HepG2 (cell line): ENCODE results near the gene TEX22. TPM values are rescaled to one million over a fixed set of nuclear protein-coding genes. Genes with fewer than 3 reads are reported as not detected.

Source experiments
- CREB1 ChIP-seq, 2 experiments: fragments of 450-650 bp in 1 of 2; IDR thresholded peaks; 2 replicates each; pipeline ENCODE4 v1.6.1; 2016 to 2017; ENCODE audit warnings: control low read depth in 1 of 2, mild to moderate bottlenecking in 1 of 2, missing compliant biosample characterization in 1 of 2, missing genetic modification characterization in 1 of 2
- DMAP1 ChIP-seq: IDR thresholded peaks from 2 replicates; pipeline ENCODE4 v1.6.1; 2016
- ELF4 ChIP-seq: sonication (generic); formaldehyde crosslinking; IDR thresholded peaks from 2 replicates; pipeline ENCODE4 v1.5.0; 2020; ENCODE audit warnings: missing genetic modification reagents, mild to moderate bottlenecking, moderate library complexity, borderline replicate concordance
- FOXP1 ChIP-seq, 2 experiments: fragments of 450-650 bp in 1 of 2; IDR thresholded peaks; 2 replicates each; pipeline ENCODE4 v1.6.1; 2017 to 2018; ENCODE audit warnings: antibody characterized with exemption in 1 of 2
- NR2C2 ChIP-seq: sonication (generic); formaldehyde crosslinking; IDR thresholded peaks from 2 replicates; pipeline ENCODE4 v1.4.0; 2020; ENCODE audit warnings: missing genetic modification reagents, mild to moderate bottlenecking, moderate library complexity, borderline replicate concordance
- PBX2 ChIP-seq: IDR thresholded peaks from 2 replicates; pipeline ENCODE4 v1.6.1; 2016; ENCODE audit warnings: control low read depth
- SSRP1 ChIP-seq: IDR thresholded peaks from 2 replicates; pipeline ENCODE4 v1.6.1; 2016; ENCODE audit warnings: control low read depth
- THRA ChIP-seq: sonication (generic); formaldehyde crosslinking; IDR thresholded peaks from 2 replicates; pipeline ENCODE4 v1.4.0; 2020; ENCODE audit warnings: missing genetic modification reagents, borderline replicate concordance
- ZBTB14 ChIP-seq: sonication (generic); formaldehyde crosslinking; IDR thresholded peaks from 2 replicates; pipeline ENCODE4 v1.4.0; 2020; ENCODE audit warnings: missing genetic modification reagents
- ZKSCAN1 ChIP-seq: fragments of 150-350 bp; IDR thresholded peaks from 2 replicates; pipeline ENCODE4 v1.6.1; 2014; ENCODE audit warnings: low read length
- ZNF446 ChIP-seq: sonication (generic); formaldehyde crosslinking; IDR thresholded peaks from 2 replicates; pipeline ENCODE4 v1.5.0; 2020; ENCODE audit warnings: mild to moderate bottlenecking, missing genetic modification reagents
- ZNF512B ChIP-seq: sonication (generic); formaldehyde crosslinking; IDR thresholded peaks from 2 replicates; pipeline ENCODE4 v1.5.1; 2020; ENCODE audit warnings: missing genetic modification reagents, mild to moderate bottlenecking, borderline replicate concordance
- ZNF574 ChIP-seq: sonication (generic); formaldehyde crosslinking; IDR thresholded peaks from 2 replicates; pipeline ENCODE4 v1.4.0; 2020; ENCODE audit warnings: missing genetic modification reagents
- ZNF710 ChIP-seq: sonication (generic); formaldehyde crosslinking; IDR thresholded peaks from 2 replicates; pipeline ENCODE4 v1.5.0; 2020; ENCODE audit warnings: mild to moderate bottlenecking, missing genetic modification reagents, borderline replicate concordance
- ZNF777 ChIP-seq: sonication (generic); formaldehyde crosslinking; IDR thresholded peaks from 2 replicates; pipeline ENCODE4 v1.4.0; 2020; ENCODE audit warnings: missing genetic modification reagents
- ZSCAN25 ChIP-seq: sonication (generic); formaldehyde crosslinking; IDR thresholded peaks from 2 replicates; pipeline ENCODE4 v1.8.0; 2022; ENCODE audit warnings: mild to moderate bottlenecking, missing genetic modification reagents
- polyA plus RNA-seq, 8 experiments: library from polyadenylated mRNA; depleted of rRNA in 3 of 8; stranded (reverse) in 7 of 8; unstranded in 1 of 8; fragments of >200 nt; fragmentation: Illumina TruSeq in 4 of 8; extraction: Trizol in 4 of 8; gene quantifications; 2 replicates each; pipeline versions ENCODE4 v1.2.1 to v1.2.3, GENCODE V29; 2011 to 2016; ENCODE audit warnings: low read depth in 4 of 8, missing spikeins in 1 of 8, mixed read lengths in 1 of 8; ENCODE audit not compliant: insufficient read depth in 1 of 8
- total RNA-seq, 5 experiments: library from RNA; depleted of rRNA; stranded (reverse); fragments of >200 nt; fragmentation: Illumina TruSeq; extraction: Trizol; gene quantifications; 2 replicates each; pipeline ENCODE4 v1.2.3, GENCODE V29; 2016; ENCODE audit warnings: low read depth in 1 of 5

The TEX22 gene
- total and polyA plus RNA-seq, 2 of the 13 experiments (the other 11 are each of a cell fraction or from before 2014, with no cell fraction given): 0.07 to 0.27 TPM

- TF ChIP-seq THRA (CRISPR knock-in tag) (0 out of 2 replicates have a peak, but pooled peaks have one; percentile 18), ZSCAN25 (CRISPR knock-in tag) (no peak), ZNF574 (CRISPR knock-in tag) (no peak), DMAP1 (no peak), PBX2 (CRISPR knock-in tag) (no peak), CREB1 (IDR thresholded peaks at IDR 0.05) (0 out of 2 replicates have a peak, but pooled peaks have one; percentile 35), CREB1 (CRISPR knock-in tag; IDR thresholded peaks at IDR 0.05) (no peak), ZNF710 (CRISPR knock-in tag) (no peak), NR2C2 (CRISPR knock-in tag) (no peak), ZKSCAN1 (no peak), ZNF446 (CRISPR knock-in tag) (no peak), ZBTB14 (CRISPR knock-in tag) (no peak), ELF4 (CRISPR knock-in tag) (no peak), SSRP1 (CRISPR knock-in tag) (no peak), ZNF512B (CRISPR knock-in tag) (no peak), FOXP1 (IDR thresholded peaks at IDR 0.05) (no peak), FOXP1 (CRISPR knock-in tag; IDR thresholded peaks at IDR 0.05) (no peak), ZNF777 (CRISPR knock-in tag) (no peak)
Observed at GRCh38 chr14:105351920-105352851, 46.2 kb upstream of the TEX22 start (continued).
